Measurements from ENCODE around the gene ATP2B2. TPM values are rescaled to one million over a fixed set of nuclear protein-coding genes. Genes with fewer than 3 reads are reported as not detected.

Gene ATP2B2
- total and polyA plus RNA-seq, 8 donors: 0.01 to 0.18 (median 0.06) TPM; not detected in 1

GRCh38 chr3:10334459-10334858 is 170.9 kb downstream of the ATP2B2 start:
- Histone ChIP-seq H3K27ac (no peak overlapping the region), H3K4me1 (no peaks in the 10 kb centered on the region), H3K4me3 (no peak overlapping the region), H3K9me3 (no peaks in the 10 kb centered on the region), H3K36me3 (no peaks in the 10 kb centered on the region), H3K27me3 (peaks cover 0 to 18% of the 10 kb centered on the region in 2 donors)
- ATAC-seq (no peak), DNase-seq (no peak)
- intact Hi-C loops (cut with DNase I): no loop called here
- TF ChIP-seq CTCF (IDR thresholded peaks at IDR 0.05): no peak

DNA sequence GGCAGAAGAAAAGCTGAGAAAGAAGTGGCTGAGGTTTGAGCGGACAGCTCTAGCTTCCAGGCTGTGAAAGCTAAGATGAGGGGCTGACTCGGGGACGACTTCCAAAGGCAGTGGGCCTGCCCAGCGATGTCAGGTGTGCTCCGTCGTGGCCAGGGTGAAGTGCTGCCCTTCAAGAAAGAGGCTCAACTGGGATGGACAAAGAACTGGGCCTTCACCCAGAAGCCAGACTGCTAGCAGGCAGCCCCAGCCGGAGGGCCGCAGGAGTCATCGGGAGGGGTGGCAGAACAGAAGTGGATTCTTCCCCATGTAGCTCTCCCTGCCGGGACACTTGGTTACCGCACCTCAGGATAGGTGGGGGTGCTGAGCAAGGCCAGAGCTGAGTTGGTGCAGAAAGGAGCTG is 171.3 kb downstream of the ATP2B2 start:
- Histone ChIP-seq H3K36me3 (no peaks in the 10 kb centered on the region), H3K27me3 (peaks cover 0 to 22% of the 10 kb centered on the region in 2 donors), H3K4me1 (no peaks in the 10 kb centered on the region), H3K9me3 (no peaks in the 10 kb centered on the region), H3K27ac (no peak overlapping the region), H3K4me3 (no peak overlapping the region)
- no peak for DNase-seq
- no peak for ATAC-seq
- TF ChIP-seq CTCF (IDR thresholded peaks at IDR 0.05): no peak
- intact Hi-C loops (cut with DNase I): no loop called here

- DNase-seq (no peak), ATAC-seq (no peak)
- Histone ChIP-seq H3K27me3 (peaks cover 2 to 30% of the 10 kb centered on the region in 2 donors), H3K9me3 (no peaks in the 10 kb centered on the region), H3K4me3 (no peak overlapping the region), H3K36me3 (no peaks in the 10 kb centered on the region), H3K27ac (no peak overlapping the region), H3K4me1 (no peaks in the 10 kb centered on the region)
- intact Hi-C loops (cut with DNase I): no loop called here
- no peak for TF ChIP-seq CTCF (IDR thresholded peaks at IDR 0.05)
Measured at GRCh38 chr3:10333349-10333650, 172.1 kb downstream of the ATP2B2 start.

- H3K27me3 ChIP-seq: peaks cover 7 to 36% of the 10 kb centered on the region in 2 donors
- no peaks in the 10 kb centered on the region for H3K36me3 ChIP-seq
- DNase-seq (no peak), ATAC-seq (no peak)
- H3K9me3 ChIP-seq: no peaks in the 10 kb centered on the region
- intact Hi-C loops (cut with DNase I): no loop called here
- no peak overlapping the region for H3K4me3 ChIP-seq
- H3K4me1 ChIP-seq: no peaks in the 10 kb centered on the region
- TF ChIP-seq CTCF (IDR thresholded peaks at IDR 0.05): no peak
- H3K27ac ChIP-seq: no peak overlapping the region
Measured at GRCh38 chr3:10332481-10333348, 172.7 kb downstream of the ATP2B2 start.

DNA sequence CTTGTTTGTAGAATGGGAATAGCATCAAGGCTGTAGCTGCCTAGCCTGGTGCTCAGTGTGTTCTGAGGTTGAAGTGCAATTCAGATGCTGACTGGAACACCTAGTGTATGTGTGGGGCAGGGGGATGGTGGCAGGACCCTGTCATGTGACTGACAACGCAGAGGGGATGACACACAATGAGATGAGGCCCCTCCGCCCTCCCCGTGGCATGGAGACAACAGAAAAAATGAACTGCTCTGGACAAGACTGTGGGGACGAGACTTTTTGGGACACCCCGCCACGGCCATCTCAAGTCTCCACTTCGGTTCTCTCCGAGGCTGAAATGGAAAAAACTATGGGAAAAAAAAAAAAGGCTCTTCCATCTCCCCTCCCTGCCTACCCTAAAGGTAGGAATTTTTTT is 174.1 kb downstream of the ATP2B2 start:
- ATAC-seq: no peak
- Histone ChIP-seq H3K27me3 (peaks cover 13 to 50% of the 10 kb centered on the region in 2 donors), H3K4me3 (no peak overlapping the region), H3K4me1 (no peaks in the 10 kb centered on the region), H3K36me3 (no peaks in the 10 kb centered on the region), H3K9me3 (no peaks in the 10 kb centered on the region), H3K27ac (no peak overlapping the region)
- intact Hi-C loops (cut with DNase I): no loop called here
- no peak for TF ChIP-seq CTCF (IDR thresholded peaks at IDR 0.05)
- no peak for DNase-seq

Measured in left lung (tissue), 10 donors.